Measurements from ENCODE around the gene MKNK1. TPM values are rescaled to one million over a fixed set of nuclear protein-coding genes. Genes with fewer than 3 reads are reported as not detected.

MKNK1 gene
- total RNA-seq, 1 donor = 17.2 TPM

GRCh38 chr1:46545784-46546183, 58.3 kb downstream of the MKNK1 start:
- DNase-seq (ENCODE audit: low read depth in 2 of 3, low spot score in 2 of 3) = peak in 1 of 3 donors; percentile 22

- no peak for DNase-seq (ENCODE audit: low read depth in 2 of 3, low spot score in 2 of 3)
Measured at GRCh38 chr1:46544561-46545240, 59.4 kb downstream of the MKNK1 start.

DNA sequence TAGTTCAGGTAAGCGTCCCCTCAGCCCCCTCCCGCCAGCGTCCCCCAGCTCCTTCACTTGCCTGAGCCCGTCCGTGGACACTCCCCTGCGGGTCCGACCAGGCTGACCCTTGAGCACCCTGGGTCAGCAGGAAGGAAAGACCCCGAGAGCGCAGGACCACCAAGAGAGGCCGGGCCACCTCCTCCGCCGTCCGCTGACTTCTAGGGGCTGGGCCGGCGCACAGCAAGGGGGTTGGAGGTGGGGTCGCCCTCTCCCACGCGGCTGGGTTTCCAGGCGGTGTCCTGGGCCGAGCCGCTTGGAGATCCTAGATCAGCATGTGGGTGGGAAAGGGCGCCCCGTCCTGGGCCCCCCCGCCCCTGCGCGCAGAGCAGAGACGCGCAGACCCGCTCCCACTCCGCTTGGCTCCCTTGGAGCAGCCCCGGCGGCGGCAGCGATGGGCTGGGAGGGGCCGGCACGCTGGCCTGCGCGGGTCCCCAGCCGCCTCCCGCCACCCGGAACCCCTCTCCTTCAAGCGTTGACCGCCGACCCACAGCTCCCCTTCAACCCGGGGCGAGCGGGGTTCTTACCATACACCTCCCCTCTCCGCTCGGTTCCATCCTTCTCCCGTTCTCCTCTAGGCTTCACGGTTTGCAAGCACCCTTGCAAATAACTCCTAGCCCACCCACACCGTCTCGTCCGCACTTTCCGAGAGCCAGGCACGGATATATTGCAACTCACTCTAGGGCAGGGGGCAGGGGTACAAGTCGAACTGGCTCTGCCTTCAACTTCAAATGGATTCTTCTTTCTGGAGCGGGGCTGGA, 60.1 kb downstream of the MKNK1 start:
- DNase-seq (ENCODE audit: low read depth in 2 of 3, low spot score in 2 of 3) = no peak

GRCh38 chr1:46543382-46543760, 60.7 kb downstream of the MKNK1 start:
- DNase-seq (ENCODE audit: low read depth in 2 of 3, low spot score in 2 of 3) = no peak

GRCh38 chr1:46539972-46540371, 64.1 kb downstream of the MKNK1 start:
- DNase-seq (ENCODE audit: low read depth in 2 of 3, low spot score in 2 of 3) = no peak

- DNase-seq (ENCODE audit: low read depth in 2 of 3, low spot score in 2 of 3) = no peak
Measured at GRCh38 chr1:46538147-46538546, 65.9 kb downstream of the MKNK1 start.

- DNase-seq (ENCODE audit: low read depth in 2 of 3, low spot score in 2 of 3) = no peak
Measured at GRCh38 chr1:46537651-46538050, 66.4 kb downstream of the MKNK1 start.

GRCh38 chr1:46536527-46536926, 67.5 kb downstream of the MKNK1 start:
- no peak for DNase-seq (ENCODE audit: low read depth in 2 of 3, low spot score in 2 of 3)

DNA sequence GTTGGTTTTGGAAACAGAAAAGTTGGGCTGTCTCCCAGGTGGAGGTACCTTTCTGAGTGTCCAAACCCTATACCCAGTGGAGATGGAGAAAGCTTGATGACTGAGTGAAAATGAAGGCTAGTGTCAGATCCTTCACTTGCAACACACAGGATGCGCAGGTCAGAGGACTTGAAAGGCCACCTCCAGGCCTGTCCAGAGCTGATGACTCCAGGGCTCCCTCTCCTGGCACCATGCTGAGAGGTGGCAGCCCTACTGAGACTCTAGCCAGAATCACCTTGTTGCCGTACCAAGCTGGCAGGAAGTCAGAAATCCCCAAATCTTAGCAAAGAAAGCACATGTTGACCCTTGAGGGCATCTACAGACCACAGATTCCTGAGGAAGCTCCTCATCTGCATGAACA, 69.0 kb downstream of the MKNK1 start:
- DNase-seq (ENCODE audit: low read depth in 2 of 3, low spot score in 2 of 3) = peak in 1 of 3 donors; percentile 32

GRCh38 chr1:46533179-46533864, 70.7 kb downstream of the MKNK1 start:
- peak in 2 of 3 donors; percentile 35 to 43 for DNase-seq (ENCODE audit: low read depth in 2 of 3, low spot score in 2 of 3)

DNA sequence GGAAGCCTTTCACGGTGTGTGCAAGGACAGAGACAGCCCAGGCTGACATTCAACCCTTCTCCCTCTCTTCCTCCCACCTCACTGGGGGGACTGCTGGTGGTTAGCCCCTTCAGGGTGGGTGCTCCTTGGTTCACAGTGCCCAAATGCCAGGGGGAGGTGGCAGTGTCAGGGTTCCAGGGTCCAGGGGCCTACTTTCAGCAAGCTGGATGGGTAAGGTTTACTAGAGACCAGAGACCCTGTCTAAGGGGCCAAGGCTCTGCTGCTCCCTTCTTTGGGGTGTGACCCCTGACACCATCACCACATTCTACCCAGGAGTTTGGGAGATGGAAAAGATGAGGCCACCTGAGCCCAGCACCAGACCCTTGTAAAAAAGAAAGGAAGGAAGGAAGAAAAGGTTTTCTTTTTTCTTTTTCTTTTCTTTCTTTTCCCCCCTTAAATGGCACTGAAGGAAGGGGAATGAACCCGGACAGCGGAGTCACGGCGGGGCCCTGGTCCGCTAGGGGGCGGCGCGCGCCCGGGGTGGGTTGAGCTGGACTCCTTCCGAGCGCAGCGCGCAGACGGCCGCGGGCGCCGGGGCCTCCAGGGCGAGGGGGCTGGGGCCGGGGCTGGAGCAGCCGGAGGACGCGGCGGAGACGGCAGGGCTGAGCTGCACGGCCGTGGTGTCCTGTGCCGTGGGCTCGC, 71.4 kb downstream of the MKNK1 start:
- peak; percentile 41 to 73 (median 67) for DNase-seq (ENCODE audit: low read depth in 2 of 3, low spot score in 2 of 3)

- DNase-seq (ENCODE audit: low read depth in 2 of 3, low spot score in 2 of 3) = no peak
Measured at GRCh38 chr1:46532095-46532494, 72.0 kb downstream of the MKNK1 start.

GRCh38 chr1:46530791-46531409, 73.2 kb downstream of the MKNK1 start:
- no peak for DNase-seq (ENCODE audit: low read depth in 2 of 3, low spot score in 2 of 3)

GRCh38 chr1:46530311-46530710, 73.8 kb downstream of the MKNK1 start:
- no peak for DNase-seq (ENCODE audit: low read depth in 2 of 3, low spot score in 2 of 3)

DNA sequence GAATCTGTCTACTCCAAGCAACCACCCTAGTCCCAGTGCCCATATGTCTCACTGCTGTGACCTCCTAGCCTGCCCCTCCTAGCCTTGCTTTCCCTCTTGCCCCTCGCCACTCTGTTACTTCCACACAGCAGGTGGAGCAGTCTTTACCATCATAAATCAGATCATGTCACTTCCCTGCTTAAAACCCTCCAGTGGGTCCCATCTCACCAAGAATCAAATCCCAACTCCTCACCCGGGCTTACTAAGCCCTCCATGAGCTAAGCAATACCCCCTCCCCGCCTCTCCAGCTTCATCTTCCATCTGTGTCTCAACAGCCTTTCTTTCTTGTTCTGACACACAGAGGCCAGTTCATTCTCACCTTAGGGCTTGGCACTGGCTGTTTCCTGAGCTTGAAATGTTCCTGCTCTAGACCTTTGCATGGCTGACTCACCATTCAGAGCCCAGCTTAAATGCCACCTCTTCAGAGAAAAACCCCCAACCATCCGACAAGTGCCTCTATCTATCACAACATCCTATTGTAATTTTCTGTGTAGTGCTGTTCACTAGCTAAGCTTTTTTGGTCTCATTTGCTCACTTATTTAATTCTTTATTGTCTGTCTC, 74.9 kb downstream of the MKNK1 start:
- DNase-seq (ENCODE audit: low read depth in 2 of 3, low spot score in 2 of 3) = no peak

DNA sequence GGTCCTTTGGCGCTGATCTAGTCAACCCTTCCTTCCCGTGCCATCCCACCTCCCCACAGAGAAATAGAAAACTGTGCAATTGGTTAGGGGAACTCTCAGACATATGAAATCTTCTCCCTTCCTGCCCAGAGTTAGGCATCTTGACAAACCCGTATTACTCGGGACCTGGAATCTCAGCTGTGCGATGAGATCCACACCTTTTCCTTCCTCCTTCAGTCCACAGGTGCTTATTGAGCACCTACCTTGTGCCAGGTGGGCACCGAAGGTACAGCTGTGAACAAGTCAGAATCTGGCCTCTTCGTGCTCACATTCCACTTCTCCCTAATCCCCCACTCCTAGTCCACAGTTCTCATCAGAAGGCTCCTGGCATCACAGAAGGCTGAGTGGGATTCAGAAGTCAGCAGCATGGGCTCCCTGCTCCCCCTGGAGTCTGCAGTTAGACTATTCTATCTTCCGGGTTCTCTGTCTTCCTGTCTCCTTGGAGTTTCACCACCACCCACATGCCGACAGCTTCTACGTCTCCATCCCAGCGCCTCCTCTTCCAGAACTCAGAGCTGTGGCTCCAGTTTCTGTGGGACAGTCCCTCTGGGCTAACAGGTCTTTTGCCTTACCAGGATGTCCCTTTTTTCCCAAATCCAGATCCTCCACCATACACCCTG, 75.6 kb downstream of the MKNK1 start:
- no peak for DNase-seq (ENCODE audit: low read depth in 2 of 3, low spot score in 2 of 3)

DNA sequence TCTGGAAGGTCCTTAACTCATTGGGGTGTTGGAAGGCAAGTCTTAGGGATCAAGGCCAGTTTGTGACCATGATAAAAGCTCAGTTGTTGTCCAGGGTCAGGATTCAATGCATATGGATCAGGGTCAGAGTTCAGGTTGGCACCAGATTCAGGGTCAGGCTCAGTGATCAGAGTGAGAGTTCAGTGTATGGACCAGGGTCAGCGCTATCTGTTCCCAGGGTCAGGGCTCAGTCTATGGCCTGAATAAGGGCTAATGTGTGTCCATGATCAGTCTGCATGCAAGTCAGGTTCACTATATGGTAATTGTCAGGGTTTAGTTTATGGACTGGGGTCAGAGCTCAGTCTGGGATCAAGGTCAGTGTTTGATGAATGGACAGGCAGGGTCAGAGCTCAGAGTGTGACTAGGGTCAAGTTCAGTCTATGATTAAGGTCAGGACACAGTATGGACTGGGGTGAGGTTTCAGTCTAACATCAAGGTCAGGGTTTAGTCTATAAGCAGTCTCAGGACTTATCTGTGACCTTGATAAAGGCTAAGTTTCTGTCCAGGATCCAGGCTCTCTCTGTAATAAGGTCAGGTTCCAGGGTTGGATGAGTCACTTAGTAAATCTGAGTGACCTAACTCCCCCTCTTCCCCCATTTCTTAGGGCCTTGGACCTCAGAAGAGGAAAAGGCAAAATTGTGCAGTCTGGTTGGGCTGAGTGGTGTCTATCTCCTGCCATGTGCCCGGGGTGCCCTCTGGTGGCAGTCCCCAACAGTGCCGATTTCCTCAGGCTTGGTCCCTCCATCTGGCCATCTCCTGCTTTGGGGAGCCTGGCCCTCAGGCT, 76.4 kb downstream of the MKNK1 start:
- DNase-seq (ENCODE audit: low read depth in 2 of 3, low spot score in 2 of 3) = peak; percentile 47 to 82 (median 65)

- DNase-seq (ENCODE audit: low read depth in 2 of 3, low spot score in 2 of 3) = no peak
Measured at GRCh38 chr1:46526691-46527291, 77.3 kb downstream of the MKNK1 start.
